ENCODE measurements around the gene SH2D2A.

Gene SH2D2A

GRCh38 chr1:156813298-156813697 is 3.4 kb downstream of the SH2D2A start:
- H3K27ac ChIP-seq, result peak overlapping the region; percentile 69
- no peak for TF ChIP-seq CTCF (conservative IDR thresholded peaks at IDR 0.05; ENCODE audit: low read depth)
- POLR2A ChIA-PET (ENCODE audit: low non-redundant PET), result no interaction called here
- CTCF ChIA-PET, result interaction anchor here (0.6 to 1.0 kb wide), 5 partner anchors 12 to 124 kb away, joined by 3 to 5 read pairs (median 3); no protein-coding TSS in a partner anchor
- no peak for DNase-seq (ENCODE audit: low spot score)

DNA sequence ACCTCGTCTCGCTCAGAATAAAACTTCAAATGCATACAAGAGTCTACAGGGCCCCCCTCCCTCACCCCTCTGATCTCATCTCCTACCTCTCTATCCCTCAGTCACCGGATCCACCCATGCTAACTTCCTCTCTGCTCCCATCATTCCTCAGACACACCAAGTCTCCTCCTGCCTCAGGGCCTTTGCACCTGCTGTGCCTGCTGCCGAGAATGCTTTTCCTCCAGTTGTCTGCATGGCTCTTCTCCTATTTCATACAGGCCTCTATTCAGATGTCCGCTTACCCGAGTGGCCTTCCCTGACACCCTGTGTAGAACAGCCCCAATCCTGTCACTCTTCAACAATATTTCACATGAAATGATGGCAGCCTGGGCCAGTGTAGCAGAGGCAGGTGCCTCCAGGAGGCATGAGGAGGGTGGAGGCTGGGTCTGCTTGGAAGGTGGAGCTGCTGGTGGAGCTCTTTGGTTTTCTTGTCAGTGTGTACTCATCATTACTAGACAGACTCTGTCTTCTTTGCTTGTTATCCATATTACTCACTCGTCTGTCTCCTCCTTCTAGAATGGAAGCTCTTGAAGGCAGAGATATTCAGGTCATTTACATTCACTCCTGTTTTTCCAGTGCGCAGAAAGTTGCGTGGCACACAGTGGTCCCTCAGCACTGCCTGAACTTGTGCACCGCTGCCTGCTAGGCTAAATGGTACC is 4.2 kb downstream of the SH2D2A start:
- no peak for TF ChIP-seq CTCF (conservative IDR thresholded peaks at IDR 0.05; ENCODE audit: low read depth)
- ChIA-PET CTCF (interaction anchor here (0.6 to 1.0 kb wide), 3 partner anchors 13 to 124 kb away, joined by 3 to 4 read pairs (median 3); no protein-coding TSS in a partner anchor), POLR2A (ENCODE audit: low non-redundant PET) (no interaction called here)
- no peak for DNase-seq (ENCODE audit: low spot score)
- no peak overlapping the region for H3K27ac ChIP-seq

- CTCF ChIA-PET, result interaction anchor here (0.5 kb wide), 1 partner anchor 104 kb away, joined by 3 read pairs; no protein-coding TSS in a partner anchor
- no peak for DNase-seq (ENCODE audit: low spot score)
- POLR2A ChIA-PET (ENCODE audit: low non-redundant PET), result no interaction called here
- no peak overlapping the region for H3K27ac ChIP-seq
- no peak for TF ChIP-seq CTCF (conservative IDR thresholded peaks at IDR 0.05; ENCODE audit: low read depth)
Measured at GRCh38 chr1:156811168-156811567, 5.5 kb downstream of the SH2D2A start.

GRCh38 chr1:156809711-156810366 is 6.8 kb downstream of the SH2D2A start:
- POLR2A ChIA-PET (ENCODE audit: low non-redundant PET), result no interaction called here
- CTCF ChIA-PET, result no interaction called here

DNA sequence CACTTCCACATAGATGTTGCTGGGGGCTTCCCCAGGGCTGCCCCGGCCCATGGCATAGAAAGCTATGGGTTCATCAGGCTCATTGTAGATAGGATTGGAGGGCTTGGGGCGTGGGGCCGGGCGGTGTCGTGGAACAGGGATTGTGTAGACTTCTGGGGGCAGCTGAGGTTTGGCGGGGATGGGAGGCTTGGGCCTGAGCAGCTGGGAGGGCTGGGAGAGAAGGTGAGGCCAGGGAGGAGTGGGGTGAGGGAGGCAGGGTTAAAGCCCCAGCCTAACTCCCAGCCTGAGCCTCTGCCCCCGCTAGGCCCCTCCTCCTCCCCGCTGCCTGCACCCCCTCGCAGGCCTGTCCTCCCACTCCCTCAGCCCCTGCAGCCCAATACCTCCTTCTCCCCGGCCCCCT is 7.4 kb downstream of the SH2D2A start:
- CTCF ChIA-PET, result interaction anchor here (0.7 kb wide), 1 partner anchor 48 kb away, joined by 3 read pairs; no protein-coding TSS in a partner anchor
- H3K27ac ChIP-seq, result no peak overlapping the region
- no peak for TF ChIP-seq CTCF (conservative IDR thresholded peaks at IDR 0.05; ENCODE audit: low read depth)
- DNase-seq (ENCODE audit: low spot score), result no peak
- POLR2A ChIA-PET (ENCODE audit: low non-redundant PET), result no interaction called here

More at GRCh38 chr1:156809711-156810366, 6.8 kb downstream of the SH2D2A start:
- TF ChIP-seq CTCF (conservative IDR thresholded peaks at IDR 0.05; ENCODE audit: low read depth), result no peak
- H3K27ac ChIP-seq, result no peak overlapping the region
- no peak for DNase-seq (ENCODE audit: low spot score)

DNA sequence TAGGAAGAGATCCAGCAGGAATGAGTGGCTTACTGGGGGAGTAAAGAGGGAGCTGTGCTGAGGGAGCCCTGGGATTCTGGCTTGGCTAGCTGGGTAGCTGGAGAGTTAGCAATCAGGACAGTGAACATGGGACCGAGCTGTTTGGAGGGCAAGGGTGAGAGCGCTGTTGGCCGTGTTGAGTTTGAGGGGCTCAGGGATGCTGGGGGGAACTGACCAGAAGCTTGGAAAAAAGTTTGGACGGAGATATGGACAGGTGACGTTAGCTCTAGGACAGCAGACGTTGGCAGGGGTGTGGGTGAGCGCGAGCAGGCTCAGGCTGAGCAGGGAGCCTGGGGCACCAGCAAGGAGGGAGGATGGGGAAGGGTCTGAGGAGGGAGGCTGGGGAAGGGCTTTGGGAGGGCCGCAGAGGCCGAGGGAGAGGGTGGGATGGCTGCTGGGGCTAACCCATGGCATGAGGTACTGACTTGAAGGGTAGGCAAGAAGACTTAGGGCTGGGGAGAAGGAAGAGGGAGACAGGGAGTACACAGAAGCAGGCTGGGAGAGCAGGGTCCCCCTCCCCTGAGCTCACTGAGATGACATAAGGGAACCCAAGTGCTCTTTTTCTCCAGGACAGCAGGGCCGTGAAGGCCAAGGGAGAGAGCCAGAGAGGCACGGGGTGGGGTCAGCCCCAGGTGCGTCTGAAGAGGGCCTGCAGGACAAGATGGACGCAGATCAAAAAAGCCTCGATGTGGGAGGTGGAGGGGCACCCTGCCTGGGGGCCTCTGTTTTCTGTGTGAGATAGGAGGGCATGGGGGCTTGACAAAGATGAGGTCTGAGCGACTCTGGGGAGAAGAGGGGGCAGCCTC is 8.2 kb downstream of the SH2D2A start:
- POLR2A ChIA-PET (ENCODE audit: low non-redundant PET), result no interaction called here
- CTCF ChIA-PET, result interaction anchor here (0.5 to 2.0 kb wide), 5 partner anchors 30 to 348 kb away, joined by 3 to 8 read pairs (median 3); partner anchors contain the start of genes INSRR, LRRC71 and NTRK1
- no peak for TF ChIP-seq CTCF (conservative IDR thresholded peaks at IDR 0.05; ENCODE audit: low read depth)
- H3K27ac ChIP-seq, result peak overlapping the region; percentile 85
- DNase-seq (ENCODE audit: low spot score), result no peak

Data from RWPE1 (cell line).